Mammary epithelial cell (primary cell): ENCODE results near the gene STK11.

ENCODE experiments used
- CTCF ChIP-seq, 2 donors: IDR thresholded peaks in 1 of 2; conservative IDR thresholded peaks in 1 of 2; 2 replicates each; pipeline ENCODE4 v1.5.1; 2011 to 2012; ENCODE audit warnings: inconsistent platforms in 2 of 2, low read length in 2 of 2, mild to moderate bottlenecking in 2 of 2, control low read depth in 1 of 2, low read depth in 1 of 2; ENCODE audit not compliant: insufficient read depth in 1 of 2; ENCODE audit errors: extremely low read depth in 1 of 2
- EZH2 ChIP-seq: IDR thresholded peaks from 2 replicates; pipeline ENCODE4 v1.6.1; 2012; ENCODE audit warnings: low read length, inconsistent platforms, borderline replicate concordance

DNA sequence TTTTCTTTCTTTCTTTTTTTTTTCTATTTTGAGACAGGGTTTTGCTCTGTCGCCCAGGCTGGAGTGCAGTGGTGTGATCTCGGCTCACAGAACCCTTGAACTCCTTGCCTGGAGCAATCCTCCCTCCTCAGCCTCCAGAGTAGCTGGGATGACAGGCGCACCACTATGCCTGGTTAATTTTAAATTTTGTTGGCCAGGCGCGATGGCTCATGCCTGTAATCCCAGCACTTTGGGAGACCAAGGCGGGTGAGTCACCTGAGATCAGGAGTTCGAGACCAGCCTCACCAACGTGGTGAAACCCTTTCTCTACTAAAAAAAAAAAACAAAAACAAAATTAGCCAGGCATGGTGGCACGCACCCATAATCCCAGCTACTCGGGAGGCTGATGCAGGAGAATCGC, 22.9 kb upstream of the STK11 start:
- TF ChIP-seq CTCF (conservative IDR thresholded peaks at IDR 0.05 in 1 of 2, IDR thresholded peaks at IDR 0.05 in 1 of 2; ENCODE audit: extremely low read depth in 1 of 2, insufficient read depth in 1 of 2, low read depth in 1 of 2, low read length in 2 of 2): no peak
- no peak for TF ChIP-seq EZH2
